NCI-H146 treated with DMSO at 0.1 percent for 48 hours (cell line): ENCODE data around the gene ITIH6.
"Not testable (repeated sequence)": the region's sequence is repeated elsewhere in the genome, so short reads cannot be mapped to it uniquely, and the experiment has no call there.

ENCODE experiments used
- DNase-seq: peaks from one replicate; lab custom pipeline; 2025; ENCODE audit not compliant: unreplicated experiment; lab: John Stamatoyannopoulos, UW

ITIH6 gene

GRCh38 chrX:54798137-54798536 lies at the start of gene ITIH6:
TSS of gene ITIH6 (minus strand) at chrX:54798255. CDS start at chrX:54798210, 45 bp downstream.
- DNase-seq, result no peak

GRCh38 chrX:54847700-54848099 lies 49.6 kb upstream of the ITIH6 start:
- not testable (repeated sequence) for DNase-seq

GRCh38 chrX:54843050-54843449 lies 45.0 kb upstream of the ITIH6 start:
- no peak for DNase-seq

GRCh38 chrX:54842607-54843006 lies 44.6 kb upstream of the ITIH6 start:
- no peak for DNase-seq

- DNase-seq, result not testable (repeated sequence)
These were observed 43.3 kb upstream of the ITIH6 start for GRCh38 chrX:54841184-54841874.

GRCh38 chrX:54838583-54838982 lies 40.5 kb upstream of the ITIH6 start:
- DNase-seq, result no peak

- DNase-seq, result no peak
These were observed 28.5 kb upstream of the ITIH6 start for GRCh38 chrX:54826598-54826997.

GRCh38 chrX:54825716-54826438 lies 27.8 kb upstream of the ITIH6 start:
- DNase-seq, result no peak

- DNase-seq, result no peak
These were observed 26.7 kb upstream of the ITIH6 start for GRCh38 chrX:54824722-54825121.

GRCh38 chrX:54824195-54824594 lies 26.1 kb upstream of the ITIH6 start:
- DNase-seq, result no peak

- no peak for DNase-seq
These were observed 23.3 kb upstream of the ITIH6 start for GRCh38 chrX:54821310-54821709.

- no peak for DNase-seq
These were observed 22.7 kb upstream of the ITIH6 start for GRCh38 chrX:54820737-54821136.

- DNase-seq, result no peak
These were observed 21.1 kb upstream of the ITIH6 start for GRCh38 chrX:54819201-54819600.

- no peak for DNase-seq
These were observed 20.2 kb upstream of the ITIH6 start for GRCh38 chrX:54818221-54818620.

- no peak for DNase-seq
These were observed 19.3 kb upstream of the ITIH6 start for GRCh38 chrX:54817220-54817820.

- DNase-seq, result no peak
These were observed 14.3 kb upstream of the ITIH6 start for GRCh38 chrX:54812306-54812705.

GRCh38 chrX:54811301-54811885 lies 13.3 kb upstream of the ITIH6 start:
- DNase-seq, result no peak

GRCh38 chrX:54810532-54810931 lies 12.5 kb upstream of the ITIH6 start:
- DNase-seq, result no peak

- peak; percentile 91 for DNase-seq
These were observed 10.8 kb upstream of the ITIH6 start for GRCh38 chrX:54808605-54809483.

- peak; percentile 25 for DNase-seq
These were observed 10.1 kb upstream of the ITIH6 start for GRCh38 chrX:54808109-54808604.
